IMR-90 (cell line): ENCODE data around the gene PSAPL1. TPM values are rescaled to one million over a fixed set of nuclear protein-coding genes. Genes with fewer than 3 reads are reported as not detected.

Source experiments
- ATAC-seq: fragments of 200-7000 bp; cut with Tn5 transposase; 2 replicates; pipeline ENCODE4 v1.9.1; 2020; ENCODE audit warnings: low read depth, mild to moderate bottlenecking, moderate library complexity
- BruUV-seq: library from RNA; stranded (reverse); fragments of 400-500 nt; replicated peaks from 2 replicates; lab custom pipeline; 2021; lab: Mats Ljungman, UMichigan
- CTCF ChIA-PET: fragments of 300-600 bp; formaldehyde crosslinking; extraction: SDS; loops from one replicate; lab custom pipeline; 2021; ENCODE audit warnings: antibody characterized with exemption; lab: Yijun Ruan, JAX
- POLR2A ChIA-PET: fragments of 300-600 bp; sonication (Branson Sonifier 250); formaldehyde crosslinking; loops from one replicate; lab custom pipeline; 2022; ENCODE audit warnings: antibody characterized with exemption; ENCODE audit not compliant: unreplicated experiment; lab: Charles Lee
- DNase-seq: peaks from one replicate; pipeline ENCODE4 v3.0.0; 2013
- H2AFZ ChIP-seq: replicated peaks from 2 replicates; pipeline ENCODE3; 2013; ENCODE audit warnings: low read length, mild to moderate bottlenecking; ENCODE audit not compliant: poor library complexity
- H2AK5ac ChIP-seq: 2 replicates; pipeline ENCODE4 v1.6.1; 2013; ENCODE audit warnings: low read depth, low read length, inconsistent platforms
- H2AK9ac ChIP-seq: replicated peaks from 2 replicates; pipeline ENCODE3; 2013; ENCODE audit warnings: mild to moderate bottlenecking, low read depth, low read length, moderate library complexity; ENCODE audit not compliant: poor library complexity
- H2BK120ac ChIP-seq: 2 replicates; pipeline ENCODE4 v1.6.1; 2013; ENCODE audit warnings: low read depth, low read length, inconsistent platforms
- H2BK15ac ChIP-seq: 3 replicates; pipeline ENCODE4 v1.6.1; 2013; ENCODE audit warnings: low read depth, low read length, inconsistent platforms
- H2BK20ac ChIP-seq: 2 replicates; pipeline ENCODE4 v1.6.1; 2013; ENCODE audit warnings: low read depth, mild to moderate bottlenecking, inconsistent platforms, low read length, moderate library complexity
- H2BK5ac ChIP-seq: 2 replicates; pipeline ENCODE4 v1.6.1; 2013; ENCODE audit warnings: mild to moderate bottlenecking, low read depth, low read length, inconsistent platforms; ENCODE audit not compliant: poor library complexity, severe bottlenecking
- H3K14ac ChIP-seq: replicated peaks from 2 replicates; pipeline ENCODE4 v1.6.1; 2013; ENCODE audit warnings: low read depth, low read length, inconsistent platforms
- H3K18ac ChIP-seq: 2 replicates; pipeline ENCODE4 v1.6.1; 2013; ENCODE audit warnings: low read depth, low read length, control low read depth
- H3K23ac ChIP-seq: 2 replicates; pipeline ENCODE4 v1.6.1; 2013; ENCODE audit warnings: low read depth, low read length, inconsistent platforms
- H3K27ac ChIP-seq: 2 replicates; pipeline ENCODE4 v1.5.1; 2013; ENCODE audit warnings: mild to moderate bottlenecking, control low read depth, low read length; ENCODE audit not compliant: insufficient read depth
- H3K27me3 ChIP-seq: 2 replicates; pipeline ENCODE4 v1.6.1; 2013; ENCODE audit warnings: low read length; ENCODE audit not compliant: control insufficient read depth, insufficient read depth
- H3K36me3 ChIP-seq: 2 replicates; pipeline ENCODE4 v1.6.1; 2013; ENCODE audit warnings: low read length, mixed read lengths; ENCODE audit not compliant: control insufficient read depth, insufficient read depth
- H3K4ac ChIP-seq: 2 replicates; pipeline ENCODE4 v1.6.1; 2013; ENCODE audit warnings: low read depth, low read length, inconsistent platforms
- H3K4me1 ChIP-seq: 2 replicates; pipeline ENCODE4 v1.6.1; 2013; ENCODE audit warnings: low read length, mixed read lengths; ENCODE audit not compliant: control insufficient read depth, insufficient read depth
- H3K4me2 ChIP-seq: 2 replicates; pipeline ENCODE4 v1.6.1; 2013; ENCODE audit warnings: low read depth, mild to moderate bottlenecking, control low read depth, low read length, moderate library complexity
- H3K4me3 ChIP-seq: 2 replicates; pipeline ENCODE4 v1.5.1; 2013; ENCODE audit warnings: low read depth, mild to moderate bottlenecking, control low read depth, low read length, moderate library complexity; ENCODE audit not compliant: insufficient read depth
- H3K56ac ChIP-seq: 2 replicates; pipeline ENCODE4 v1.6.1; 2013; ENCODE audit warnings: low read length, inconsistent platforms; ENCODE audit not compliant: insufficient read depth; ENCODE audit errors: extremely low read depth
- H3K79me1 ChIP-seq, 2 experiments: 2 replicates each; pipeline ENCODE4 v1.6.1; 2013; ENCODE audit warnings: low read length in 2 of 2, inconsistent platforms in 1 of 2, low read depth in 1 of 2
- H3K9ac ChIP-seq: 2 replicates; pipeline ENCODE4 v1.6.1; 2013; ENCODE audit warnings: low read depth, low read length, control low read depth
- H3K9me1 ChIP-seq: 2 replicates; pipeline ENCODE4 v1.6.1; 2013; ENCODE audit warnings: low read length, inconsistent platforms; ENCODE audit not compliant: insufficient read depth
- H3K9me3 ChIP-seq: 2 replicates; pipeline ENCODE4 v1.6.1; 2013; ENCODE audit warnings: low read length; ENCODE audit not compliant: control insufficient read depth, insufficient read depth
- H4K20me1 ChIP-seq: 2 replicates; pipeline ENCODE4 v1.6.1; 2013; ENCODE audit warnings: low read length, inconsistent platforms; ENCODE audit not compliant: insufficient read depth
- H4K5ac ChIP-seq: 2 replicates; pipeline ENCODE4 v1.6.1; 2013; ENCODE audit warnings: mild to moderate bottlenecking, low read depth, low read length, control low read depth
- H4K8ac ChIP-seq, 2 experiments: 2 replicates each; pipeline ENCODE4 v1.6.1; 2013; ENCODE audit warnings: low read depth in 2 of 2, low read length in 2 of 2, control low read depth in 1 of 2, inconsistent platforms in 1 of 2
- H4K91ac ChIP-seq: 2 replicates; pipeline ENCODE4 v1.6.1; 2013; ENCODE audit warnings: low read depth, low read length, inconsistent platforms; ENCODE audit not compliant: insufficient read depth
- NFE2L2 ChIP-seq: fragments of 150-350 bp; IDR thresholded peaks from 2 replicates; pipeline ENCODE4 v1.6.1; 2016; ENCODE audit warnings: low read depth, mild to moderate bottlenecking, low read length
- WGBS, 2 experiments: methylation state at CpG; one replicate each; pipeline versions ENCODE4 v1.1.5 to v1.1.7; 2013; ENCODE audit warnings: missing lambda C conversion rate in 2 of 2; ENCODE audit not compliant: insufficient read length in 1 of 2; ENCODE audit errors: extremely low coverage in 2 of 2; 5-methylcytosine and 5-hydroxymethylcytosine counted together
- dilution Hi-C: fragments of 300-500 bp; cut with HindIII; formaldehyde crosslinking; loops from one replicate; pipeline ENCODE4 v1.14.3; 2018; ENCODE audit warnings: low sequenced_read_pairs; ENCODE audit not compliant: unreplicated experiment
- in situ Hi-C: fragments of 300-500 bp; cut with MboI; formaldehyde crosslinking; loops from 3 replicates; pipeline ENCODE4 v1.14.3; 2019; ENCODE audit warnings: low sequenced_read_pairs, inconsistent platforms, mixed read lengths
- intact Hi-C: fragments of 100-400 bp; cut with micrococcal nuclease; formaldehyde crosslinking; loops from 2 replicates; pipeline ENCODE4 v1.10.0; 2022
- polyA plus RNA-seq, 3 experiments: library from polyadenylated mRNA; depleted of rRNA; stranded (reverse); fragments of >200 nt; gene quantifications; 2 replicates each; pipeline ENCODE4 v1.2.3, GENCODE V29; 2012; ENCODE audit warnings: low replicate concordance in 1 of 3
- total RNA-seq: library from RNA; depleted of rRNA; stranded (reverse); fragments of >200 nt; gene quantifications from 2 replicates; pipeline ENCODE4 v1.2.3, GENCODE V29; 2012

The PSAPL1 gene
- total and polyA plus RNA-seq, 2 of the 4 experiments (the other 2 are of a cell fraction): not detected

GRCh38 chr4:7430965-7431695, 3.6 kb downstream of the PSAPL1 start:
- ChIA-PET POLR2A (no interaction called here), CTCF (no interaction called here)
- no peak overlapping the region for H4K91ac ChIP-seq
- no peak overlapping the region for H3K4me2 ChIP-seq
- 90% methylated on average over 4 of the region's 17 CpGs; no CpG with 5 or more reads in 1 of the 2 experiments for WGBS, 2 experiments
- H2BK15ac ChIP-seq: no peak overlapping the region
- no peak overlapping the region for H3K4ac ChIP-seq
- dilution Hi-C loops (no loop called here), in situ Hi-C loops (no loop called here), intact Hi-C loops (no loop called here)
- no peak overlapping the region for H3K27ac ChIP-seq
- no peaks in the 10 kb centered on the region for H3K9me1 ChIP-seq
- H4K20me1 ChIP-seq: no peaks in the 10 kb centered on the region
- H3K79me1 ChIP-seq: no peaks in the 10 kb centered on the region
- no peak overlapping the region for H4K5ac ChIP-seq
- no peak overlapping the region for H2AK5ac ChIP-seq
- H2AFZ ChIP-seq: no peak overlapping the region
- no peaks in the 10 kb centered on the region for H3K9me3 ChIP-seq
- H2BK120ac ChIP-seq: no peak overlapping the region
- H2BK20ac ChIP-seq: no peak overlapping the region
- H3K4me1 ChIP-seq: no peaks in the 10 kb centered on the region
- DNase-seq: no peak
- no peak overlapping the region for H3K56ac ChIP-seq
- no peaks in the 10 kb centered on the region for H3K36me3 ChIP-seq
- no peak overlapping the region for H3K9ac ChIP-seq
- H3K4me3 ChIP-seq: no peak overlapping the region
- no peak overlapping the region for H3K23ac ChIP-seq
- no peak overlapping the region for H3K14ac ChIP-seq
- H2AK9ac ChIP-seq: no peak overlapping the region
- H4K8ac ChIP-seq: no peak overlapping the region
- BruUV-seq: no TSS peak
- H3K27me3 ChIP-seq: peaks cover 12% of the 10 kb centered on the region; the same call in 1 of the 2 replicates
- no peak overlapping the region for H2BK5ac ChIP-seq
- H3K18ac ChIP-seq: no peak overlapping the region
- no peak for ATAC-seq
- TF ChIP-seq NFE2L2: no peak
